Activated CD8-positive, alpha-beta memory T cell treated with anti-CD3 and anti-CD28 coated beads for 4 hours (primary cell): ENCODE results near the gene MRTFB.

ENCODE experiments used
- DNase-seq, 2 donors: peaks; one replicate each; pipeline ENCODE4 v3.0.0-alpha.2; 2020; ENCODE audit warnings: low read depth in 2 of 2

The MRTFB gene

GRCh38 chr16:14186007-14186794 is 115.1 kb downstream of the MRTFB start:
- no peak for DNase-seq

DNA sequence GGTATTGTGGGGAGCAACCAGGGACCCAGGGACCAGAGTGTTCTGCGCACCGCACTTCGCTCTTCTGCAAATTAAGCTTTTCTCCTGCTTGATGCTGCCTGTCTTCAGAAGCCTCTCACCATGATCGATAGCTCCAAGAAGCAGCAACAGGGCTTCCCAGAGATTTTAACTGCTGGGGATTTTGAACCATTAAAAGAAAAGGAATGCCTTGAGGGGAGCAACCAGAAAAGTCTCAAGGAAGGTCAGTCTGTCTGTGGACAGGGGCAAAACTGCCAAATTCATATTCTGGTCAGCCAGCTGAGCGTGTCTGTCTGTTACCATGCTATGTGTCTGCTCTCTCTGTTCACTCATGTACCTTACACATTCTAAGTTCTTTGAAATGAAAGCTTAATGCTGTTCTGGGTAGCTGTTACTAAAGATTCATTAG is 115.7 kb downstream of the MRTFB start:
- no peak for DNase-seq

DNA sequence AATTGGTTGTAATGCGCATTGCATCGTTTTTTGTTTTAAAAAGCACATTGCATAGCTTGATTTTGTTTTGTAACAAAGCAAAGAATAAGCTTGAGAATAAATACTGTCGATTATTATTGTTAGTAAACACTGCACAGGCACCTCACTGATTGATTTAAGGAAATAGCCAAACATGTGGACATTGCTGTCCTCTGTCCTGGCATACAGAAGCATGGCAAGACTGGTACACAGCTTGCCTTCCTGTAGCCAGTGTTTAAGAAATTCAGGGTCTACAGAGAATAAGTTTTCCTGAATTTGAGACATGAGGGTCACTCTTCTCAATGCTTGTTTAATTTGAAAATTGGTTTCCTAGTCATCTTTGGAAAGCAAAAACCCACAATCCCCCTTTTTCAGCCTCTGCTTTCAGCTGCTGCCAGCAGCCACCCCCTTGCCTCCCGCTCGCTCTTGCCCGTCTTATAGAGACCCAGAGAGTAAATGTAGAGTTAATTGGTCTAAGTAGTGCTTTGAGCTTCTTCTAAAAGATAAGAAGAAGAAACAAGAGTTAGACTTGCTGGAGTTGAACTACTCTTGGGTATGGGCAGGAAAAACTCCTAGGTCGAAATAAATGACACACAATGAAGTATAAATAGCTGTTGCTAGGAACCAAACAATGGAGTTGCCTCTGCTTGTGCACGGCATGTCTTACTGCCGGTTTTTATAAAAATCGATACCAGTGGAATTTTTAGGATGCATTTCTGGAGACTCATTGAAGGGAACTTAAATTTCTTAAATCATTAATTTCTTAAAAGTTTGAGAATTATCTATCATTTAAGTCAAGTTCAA is 116.6 kb downstream of the MRTFB start:
- no peak for DNase-seq

- no peak for DNase-seq
These were observed 122.3 kb downstream of the MRTFB start for GRCh38 chr16:14193316-14193871.

DNA sequence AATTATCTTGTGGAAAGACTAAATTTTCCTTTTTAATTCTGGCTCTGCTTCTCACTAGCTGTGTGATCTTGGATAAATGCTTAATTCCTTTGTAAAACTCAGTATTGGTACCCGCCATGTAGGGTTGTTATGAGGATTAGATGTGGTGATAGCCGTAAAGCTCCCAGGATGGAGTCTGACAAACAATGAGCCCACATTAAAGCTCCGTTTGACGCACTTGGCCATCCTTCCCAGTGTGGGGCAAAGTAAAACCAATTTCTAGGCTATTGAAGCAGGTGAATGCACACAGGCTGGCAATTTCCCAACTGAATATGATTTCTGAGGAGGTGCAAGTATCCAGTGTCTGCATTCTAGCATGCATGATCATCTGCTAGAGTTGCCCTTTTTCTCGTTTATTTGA is 123.6 kb downstream of the MRTFB start:
- no peak for DNase-seq

GRCh38 chr16:14196011-14196410 is 124.9 kb downstream of the MRTFB start:
- DNase-seq = no peak

- DNase-seq = no peak
These were observed 125.4 kb downstream of the MRTFB start for GRCh38 chr16:14196539-14196938.

- no peak for DNase-seq
These were observed 126.9 kb downstream of the MRTFB start for GRCh38 chr16:14198012-14198411.

DNA sequence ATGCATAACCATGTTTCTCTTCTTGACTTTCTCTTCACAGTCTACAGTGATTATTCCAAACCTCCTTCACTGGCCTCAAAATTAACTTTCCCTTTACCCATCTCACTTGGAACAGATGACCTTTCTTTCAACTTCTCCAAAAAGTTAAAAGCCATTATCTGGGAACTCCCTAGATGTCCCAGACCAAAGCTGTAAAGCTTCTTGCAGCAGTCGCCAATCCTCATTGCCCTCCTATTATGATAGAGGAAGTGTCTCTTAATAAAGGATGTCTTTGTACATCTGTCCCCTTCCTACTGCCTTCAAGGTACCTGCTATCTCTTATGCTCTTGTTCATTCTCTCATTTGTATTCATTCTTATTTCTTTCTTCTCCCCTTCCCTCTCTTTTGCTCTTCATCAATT is 127.5 kb downstream of the MRTFB start:
- DNase-seq = no peak

GRCh38 chr16:14199199-14199598 is 128.1 kb downstream of the MRTFB start:
- DNase-seq = no peak

- DNase-seq = no peak
These were observed 128.5 kb downstream of the MRTFB start for GRCh38 chr16:14199624-14200023.

GRCh38 chr16:14202095-14202494 is 131.0 kb downstream of the MRTFB start:
- no peak for DNase-seq

GRCh38 chr16:14202697-14203096 is 131.6 kb downstream of the MRTFB start:
- DNase-seq = no peak

GRCh38 chr16:14203166-14203565 is 132.0 kb downstream of the MRTFB start:
- no peak for DNase-seq

DNA sequence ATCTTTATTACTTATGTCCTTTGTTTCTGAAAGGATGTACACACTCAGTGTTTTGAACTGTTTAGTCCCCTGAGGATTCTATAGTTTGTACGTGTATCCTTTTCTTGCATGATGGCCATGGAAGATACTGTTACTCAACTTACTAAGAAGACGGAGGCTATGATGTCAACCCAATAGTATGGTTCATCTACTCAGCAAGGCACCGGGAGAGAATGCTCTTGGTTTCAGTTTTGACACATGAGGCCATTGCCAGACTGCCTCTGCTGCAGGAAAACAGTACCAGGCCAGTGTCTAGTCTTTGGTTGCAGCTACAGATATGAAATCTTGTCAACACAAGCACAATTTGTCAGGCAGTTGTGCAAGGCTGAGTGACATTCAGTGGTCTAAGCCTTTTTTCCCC is 134.5 kb downstream of the MRTFB start:
- no peak for DNase-seq

GRCh38 chr16:14211856-14212543 is 140.9 kb downstream of the MRTFB start:
- DNase-seq = no peak

DNA sequence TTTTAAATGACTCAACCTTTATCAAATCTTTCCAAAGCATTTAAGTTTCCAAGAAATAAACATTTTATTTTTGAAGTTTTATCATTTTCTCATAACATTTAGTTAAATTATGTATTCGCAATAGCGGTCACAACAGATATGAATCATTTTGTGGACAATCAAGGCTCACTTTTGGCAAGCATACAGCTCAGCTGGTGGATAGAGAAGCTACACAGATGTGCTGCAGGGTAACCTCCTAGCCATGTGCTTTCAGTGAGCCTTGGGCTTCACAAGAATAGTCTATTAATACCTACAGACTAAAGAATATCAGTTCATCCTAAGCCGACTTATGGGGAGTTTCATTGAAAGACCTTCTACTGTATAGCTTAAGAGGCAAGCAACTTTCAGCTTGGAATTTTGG is 144.8 kb downstream of the MRTFB start:
- no peak for DNase-seq

- DNase-seq = no peak
These were observed 148.9 kb downstream of the MRTFB start for GRCh38 chr16:14219983-14220382.

DNA sequence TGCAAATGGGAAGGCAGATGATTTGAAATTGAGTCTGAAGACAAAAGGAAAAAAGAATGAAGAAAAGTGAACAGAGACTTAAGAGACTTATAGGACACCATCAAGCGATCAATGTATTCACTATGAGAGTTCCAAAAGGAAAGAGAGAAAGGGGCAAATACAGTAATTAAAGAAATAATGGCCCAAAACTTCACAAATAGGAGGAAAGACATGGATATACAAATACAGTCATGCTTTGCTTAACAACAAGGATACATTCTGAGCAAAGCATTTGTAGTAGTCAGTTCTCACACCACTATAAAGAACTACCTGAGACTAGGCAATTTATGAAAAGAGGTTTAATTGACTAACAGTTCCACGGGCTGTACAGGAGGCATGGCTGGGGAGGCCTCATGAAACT is 152.5 kb downstream of the MRTFB start:
- no peak for DNase-seq

DNA sequence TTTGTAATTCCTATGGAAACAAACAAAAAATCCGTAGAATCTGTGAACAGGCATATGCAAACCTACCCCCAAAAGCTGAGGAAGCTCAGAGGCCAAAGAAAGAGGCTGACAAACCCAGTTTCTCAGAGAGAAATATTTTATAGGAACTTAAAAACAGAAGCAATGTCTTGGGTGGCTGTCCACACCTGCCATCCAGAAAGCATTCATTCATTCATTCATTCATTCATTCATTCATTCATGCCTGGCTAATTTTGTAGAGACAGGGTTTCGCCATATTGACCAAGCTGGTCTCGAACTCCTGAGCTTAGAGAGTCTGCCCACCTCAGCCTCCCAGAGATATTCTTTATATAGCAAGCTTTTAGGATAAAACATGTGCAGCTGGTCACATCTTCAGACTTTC is 154.3 kb downstream of the MRTFB start:
- no peak for DNase-seq

DNA sequence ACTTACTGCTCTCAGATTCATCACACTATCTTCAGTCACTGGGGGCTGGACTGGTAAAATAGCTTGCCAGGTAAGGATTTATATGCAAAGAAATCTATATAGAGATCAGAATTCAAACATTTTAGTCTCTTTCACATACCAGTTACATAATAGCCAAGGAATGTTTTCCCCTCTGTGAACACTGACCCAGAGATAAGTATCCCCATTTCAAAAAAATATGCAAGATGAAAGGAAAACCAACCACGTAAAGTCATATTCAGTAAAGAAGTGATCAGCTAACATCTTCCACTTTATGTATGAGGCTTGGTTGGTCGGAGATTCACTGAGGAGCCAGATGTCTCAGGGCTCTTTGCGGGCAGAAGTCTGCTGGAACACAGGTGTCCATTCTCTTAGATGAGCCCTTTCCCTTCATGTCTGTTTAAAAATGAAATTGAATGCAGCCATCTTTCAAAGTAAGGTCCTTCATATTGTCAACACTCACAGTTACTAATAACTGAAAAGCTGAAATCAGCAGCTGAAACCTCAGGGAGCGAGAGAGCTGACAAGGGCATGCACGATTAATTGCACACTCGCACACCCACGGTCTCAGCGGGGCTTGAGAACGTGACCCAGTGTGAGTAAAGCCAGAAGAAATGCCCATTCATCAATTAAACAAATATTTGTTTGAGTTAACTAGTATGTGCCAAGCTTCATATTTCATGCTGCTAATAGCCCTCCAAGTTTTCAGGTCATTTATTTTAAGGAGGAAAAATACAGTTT is 161.2 kb downstream of the MRTFB start:
- no peak for DNase-seq
